Fibroblast of the aortic adventitia (primary cell): ENCODE data around the gene TTC39B. TPM values are rescaled to one million over a fixed set of nuclear protein-coding genes. Genes with fewer than 3 reads are reported as not detected.

Experiments
- DNase-seq: peaks from one replicate; pipeline ENCODE4 v3.0.0-alpha.2; 2010; ENCODE audit warnings: low read depth
- H3K4me3 ChIP-seq: 2 replicates; pipeline ENCODE4 v1.5.1; 2011; ENCODE audit warnings: low read depth, mild to moderate bottlenecking, control low read depth, low read length, moderate library complexity
- total RNA-seq: library from RNA; depleted of rRNA; stranded (reverse); fragments of >200 nt; gene quantifications from 2 replicates; pipeline ENCODE4 v1.2.3, GENCODE V29; 2012; ENCODE audit warnings: low replicate concordance
- TF ChIP-seq, protein P1 (sequence below): IDR thresholded peaks from 2 replicates; pipeline ENCODE4 v1.5.1; 2011; ENCODE audit warnings: mild to moderate bottlenecking, low read length, control low read depth, inconsistent platforms; ENCODE audit not compliant: insufficient read depth

The TTC39B gene
- total RNA-seq: 8.2 and 22.1 TPM in 2 replicates

DNA sequence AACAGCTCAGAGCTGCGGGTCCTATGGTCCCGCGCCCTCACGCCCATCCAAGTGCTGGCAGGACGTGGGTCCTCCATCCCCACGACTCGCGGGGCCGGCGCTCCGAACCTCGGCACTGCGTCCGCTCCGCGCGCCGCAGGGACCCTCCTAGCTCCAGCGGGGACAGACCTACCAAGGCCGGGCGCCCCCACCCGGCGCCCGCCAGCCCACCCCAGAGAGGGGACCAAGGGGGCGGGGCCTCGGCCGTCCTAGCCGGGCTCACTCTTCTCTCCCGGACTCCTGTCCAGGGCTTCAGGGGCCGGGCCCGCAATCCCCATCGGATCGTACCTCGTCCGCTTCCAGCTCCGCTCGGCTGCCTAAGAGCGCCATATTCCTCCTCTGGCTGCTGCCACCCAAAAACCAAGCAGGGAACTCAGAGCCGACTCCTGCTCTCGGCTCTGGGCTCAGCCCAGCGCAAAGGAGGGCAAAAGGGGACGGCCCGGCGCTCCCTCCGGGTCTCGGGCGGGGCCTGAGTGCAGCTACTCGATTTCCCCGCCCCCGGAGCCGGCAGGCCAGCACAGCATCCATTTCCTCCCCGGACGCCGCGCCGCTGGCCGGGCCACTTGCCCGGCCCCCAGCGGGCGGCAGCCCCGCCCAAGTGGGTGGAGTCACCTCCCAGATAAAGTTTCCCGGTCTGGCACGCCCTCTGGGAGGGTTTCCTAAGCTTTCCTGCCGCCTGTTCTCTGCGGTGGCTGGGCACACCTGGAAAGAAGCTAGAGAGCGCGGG is at the start of gene TTC39B:
TTC39B (minus strand) TSS at position 460 of the 766 bp plus-strand sequence; CDS start at position 369, 91 bp downstream.
- TF ChIP-seq, protein P1, sequence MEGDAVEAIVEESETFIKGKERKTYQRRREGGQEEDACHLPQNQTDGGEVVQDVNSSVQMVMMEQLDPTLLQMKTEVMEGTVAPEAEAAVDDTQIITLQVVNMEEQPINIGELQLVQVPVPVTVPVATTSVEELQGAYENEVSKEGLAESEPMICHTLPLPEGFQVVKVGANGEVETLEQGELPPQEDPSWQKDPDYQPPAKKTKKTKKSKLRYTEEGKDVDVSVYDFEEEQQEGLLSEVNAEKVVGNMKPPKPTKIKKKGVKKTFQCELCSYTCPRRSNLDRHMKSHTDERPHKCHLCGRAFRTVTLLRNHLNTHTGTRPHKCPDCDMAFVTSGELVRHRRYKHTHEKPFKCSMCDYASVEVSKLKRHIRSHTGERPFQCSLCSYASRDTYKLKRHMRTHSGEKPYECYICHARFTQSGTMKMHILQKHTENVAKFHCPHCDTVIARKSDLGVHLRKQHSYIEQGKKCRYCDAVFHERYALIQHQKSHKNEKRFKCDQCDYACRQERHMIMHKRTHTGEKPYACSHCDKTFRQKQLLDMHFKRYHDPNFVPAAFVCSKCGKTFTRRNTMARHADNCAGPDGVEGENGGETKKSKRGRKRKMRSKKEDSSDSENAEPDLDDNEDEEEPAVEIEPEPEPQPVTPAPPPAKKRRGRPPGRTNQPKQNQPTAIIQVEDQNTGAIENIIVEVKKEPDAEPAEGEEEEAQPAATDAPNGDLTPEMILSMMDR: no peak
- peak within 1 kb of the TSS; percentile 84 for H3K4me3 ChIP-seq
- DNase-seq: peak; percentile 86

DNA sequence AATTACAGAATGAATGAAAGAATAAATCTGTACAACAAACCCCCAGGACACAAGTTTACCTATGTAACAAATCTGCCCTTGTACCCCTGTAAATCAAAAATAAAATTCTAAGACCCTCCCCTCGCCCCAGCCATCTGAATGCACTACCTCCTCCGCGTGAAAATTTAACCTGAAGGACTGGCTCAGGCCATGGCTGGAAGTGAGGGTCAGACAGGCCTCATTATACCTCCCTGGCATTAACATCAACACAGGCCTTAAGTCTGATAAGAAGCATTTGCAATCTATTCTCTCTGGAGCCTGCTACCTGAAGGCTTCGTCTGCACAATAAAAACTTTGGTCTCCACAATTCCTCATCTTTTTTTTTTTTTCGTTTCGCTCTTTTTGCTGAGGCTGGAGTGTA is 48.7 kb upstream of the TTC39B start:
- TF ChIP-seq, protein P1: no peak
- DNase-seq: no peak
- no peak overlapping the region for H3K4me3 ChIP-seq

GRCh38 chr9:15354713-15355112 is 47.7 kb upstream of the TTC39B start:
- TF ChIP-seq, protein P1: no peak
- H3K4me3 ChIP-seq: no peak overlapping the region
- no peak for DNase-seq

DNA sequence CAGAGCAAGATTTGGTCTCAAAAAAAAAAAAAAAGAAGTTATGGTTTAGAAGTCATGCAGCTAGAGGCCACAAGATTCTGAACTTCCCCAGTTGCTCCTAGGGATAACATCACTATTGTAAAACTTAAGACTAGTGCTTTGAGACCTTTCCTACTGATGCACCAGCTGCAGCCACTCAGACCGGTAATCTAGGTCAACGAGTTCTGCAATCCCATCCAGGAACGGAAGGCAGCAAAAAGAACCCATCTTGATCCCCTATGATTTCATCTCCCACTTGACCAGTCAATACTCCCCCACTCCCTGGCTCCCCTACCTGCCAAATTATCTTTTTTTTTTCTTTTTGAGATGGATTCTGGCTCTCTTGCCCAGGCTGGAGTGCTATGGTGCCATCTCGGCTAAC is 46.9 kb upstream of the TTC39B start:
- TF ChIP-seq, protein P1: no peak
- no peak overlapping the region for H3K4me3 ChIP-seq
- no peak for DNase-seq

DNA sequence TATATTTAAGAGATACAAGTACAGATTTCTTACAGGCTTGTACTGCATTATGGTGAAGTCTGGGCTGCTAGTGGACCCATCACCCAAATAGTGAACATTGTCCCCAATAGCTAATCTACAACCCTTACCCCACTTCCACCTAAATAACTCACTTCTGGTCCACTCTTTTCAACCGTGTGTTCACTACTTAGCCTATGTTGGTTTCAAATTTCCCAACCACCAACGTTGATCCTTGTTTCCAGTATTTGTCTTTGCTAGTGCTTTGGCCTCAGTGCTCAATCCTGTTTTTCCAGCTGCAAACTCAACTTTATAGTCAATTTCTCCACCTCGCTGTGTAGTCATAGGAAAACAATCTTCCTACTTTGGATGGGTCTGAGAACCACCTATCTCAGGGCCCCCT is 45.3 kb upstream of the TTC39B start:
- TF ChIP-seq, protein P1: no peak
- no peak for DNase-seq
- no peak overlapping the region for H3K4me3 ChIP-seq

DNA sequence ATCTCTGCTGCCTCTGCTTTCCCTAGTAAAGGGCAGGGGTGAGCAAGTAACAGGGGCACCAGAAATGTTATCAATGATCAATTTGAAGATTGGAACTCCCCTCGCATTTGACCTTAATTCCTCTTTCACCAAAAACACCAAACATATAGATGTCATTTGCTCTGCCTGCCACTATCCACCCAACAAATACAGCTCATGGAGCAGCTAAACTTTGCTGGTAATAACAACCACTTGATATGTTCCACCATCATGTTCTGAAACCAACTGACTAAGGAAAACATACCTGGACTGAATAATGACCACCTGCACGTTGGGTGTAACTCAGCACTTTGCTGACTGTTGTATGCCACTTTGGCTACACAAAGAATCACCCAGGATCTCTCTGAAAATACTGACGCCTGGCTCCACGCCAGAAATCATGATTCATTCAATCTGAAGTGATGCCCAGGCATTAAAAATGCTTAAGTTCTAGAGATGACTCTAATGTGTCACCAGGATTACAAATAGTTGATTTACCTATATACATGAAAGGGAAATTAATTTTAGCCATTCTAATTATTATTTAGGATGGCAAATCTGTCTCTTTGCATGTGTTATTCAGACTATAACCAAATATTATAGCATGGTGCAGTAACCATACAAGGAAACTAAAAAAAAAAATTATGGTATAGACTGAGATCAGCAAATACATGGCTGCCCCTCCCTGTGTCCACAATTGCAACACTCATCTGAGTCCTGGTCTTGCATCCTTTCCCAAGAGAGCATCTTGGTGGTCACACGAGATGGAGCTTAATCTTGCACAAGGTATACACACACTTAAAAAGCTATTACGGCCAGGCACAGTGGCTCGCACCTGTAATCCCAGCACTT is 43.1 kb upstream of the TTC39B start:
- TF ChIP-seq, protein P1: no peak
- peak; percentile 28 for DNase-seq

More for the DNA sequence above, 43.1 kb upstream of the TTC39B start:
- no peak overlapping the region for H3K4me3 ChIP-seq
